Type B pancreatic cell (in vitro differentiated cells): Measurements from ENCODE around the gene ACSL5. TPM values are rescaled to one million over a fixed set of nuclear protein-coding genes. Genes with fewer than 3 reads are reported as not detected.

ENCODE experiments used
- DNase-seq: peaks from one replicate; pipeline ENCODE4 v3.0.0; 2021; ENCODE audit warnings: mixed read lengths; ENCODE audit not compliant: unreplicated experiment; ENCODE audit errors: extremely low spot score
- H3K27ac Mint-ChIP-seq: 2 replicates; pipeline ENCODE4 v1.8.0; 2021; ENCODE audit warnings: mild to moderate bottlenecking, mixed read lengths
- H3K27me3 Mint-ChIP-seq: 2 replicates; pipeline ENCODE4 v1.8.0; 2021; ENCODE audit warnings: mixed read lengths
- H3K36me3 Mint-ChIP-seq: 2 replicates; pipeline ENCODE4 v1.8.0; 2021; ENCODE audit warnings: mixed read lengths
- H3K4me1 Mint-ChIP-seq: one replicate; pipeline ENCODE4 v1.8.0; 2021; ENCODE audit warnings: mixed read lengths; ENCODE audit not compliant: unreplicated experiment
- H3K4me3 Mint-ChIP-seq: 2 replicates; pipeline ENCODE4 v1.8.0; 2021; ENCODE audit warnings: mild to moderate bottlenecking, mixed read lengths
- H3K9me3 Mint-ChIP-seq: 2 replicates; pipeline ENCODE4 v1.8.0; 2021; ENCODE audit warnings: mixed read lengths
- total RNA-seq: library from RNA; stranded (reverse); gene quantifications from 2 replicates; pipeline ENCODE4 v1.2.1, GENCODE V29; 2021; ENCODE audit warnings: low replicate concordance
- TF ChIP-seq, protein P1 (sequence below): fragments of 200-600 bp; sonication (generic); conservative IDR thresholded peaks from 2 replicates; pipeline ENCODE4 v1.5.0; 2021; ENCODE audit warnings: antibody characterized with exemption, mild to moderate bottlenecking

ACSL5 gene
- total RNA-seq, 1 donor from 2014 or later = 13.9 TPM

DNA sequence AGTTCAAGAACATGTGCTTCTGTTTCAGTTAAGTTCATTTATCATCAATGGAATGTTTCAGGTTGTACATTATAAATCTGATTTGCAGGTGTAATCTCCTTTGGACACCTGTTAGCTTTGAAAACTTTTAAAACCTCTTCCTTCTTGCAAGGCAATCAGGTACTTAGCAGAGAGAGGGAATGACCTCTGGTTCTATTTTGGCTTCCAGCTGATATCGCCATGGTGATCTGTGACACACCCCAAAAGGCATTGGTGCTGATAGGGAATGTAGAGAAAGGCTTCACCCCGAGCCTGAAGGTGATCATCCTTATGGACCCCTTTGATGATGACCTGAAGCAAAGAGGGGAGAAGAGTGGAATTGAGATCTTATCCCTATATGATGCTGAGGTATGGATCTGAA is 35.4 kb downstream of the ACSL5 start:
- peaks cover 37% of the 10 kb centered on the region for H3K27me3 Mint-ChIP-seq
- TF ChIP-seq, protein P1, sequence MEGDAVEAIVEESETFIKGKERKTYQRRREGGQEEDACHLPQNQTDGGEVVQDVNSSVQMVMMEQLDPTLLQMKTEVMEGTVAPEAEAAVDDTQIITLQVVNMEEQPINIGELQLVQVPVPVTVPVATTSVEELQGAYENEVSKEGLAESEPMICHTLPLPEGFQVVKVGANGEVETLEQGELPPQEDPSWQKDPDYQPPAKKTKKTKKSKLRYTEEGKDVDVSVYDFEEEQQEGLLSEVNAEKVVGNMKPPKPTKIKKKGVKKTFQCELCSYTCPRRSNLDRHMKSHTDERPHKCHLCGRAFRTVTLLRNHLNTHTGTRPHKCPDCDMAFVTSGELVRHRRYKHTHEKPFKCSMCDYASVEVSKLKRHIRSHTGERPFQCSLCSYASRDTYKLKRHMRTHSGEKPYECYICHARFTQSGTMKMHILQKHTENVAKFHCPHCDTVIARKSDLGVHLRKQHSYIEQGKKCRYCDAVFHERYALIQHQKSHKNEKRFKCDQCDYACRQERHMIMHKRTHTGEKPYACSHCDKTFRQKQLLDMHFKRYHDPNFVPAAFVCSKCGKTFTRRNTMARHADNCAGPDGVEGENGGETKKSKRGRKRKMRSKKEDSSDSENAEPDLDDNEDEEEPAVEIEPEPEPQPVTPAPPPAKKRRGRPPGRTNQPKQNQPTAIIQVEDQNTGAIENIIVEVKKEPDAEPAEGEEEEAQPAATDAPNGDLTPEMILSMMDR = no peak
- no peak for DNase-seq

DNA sequence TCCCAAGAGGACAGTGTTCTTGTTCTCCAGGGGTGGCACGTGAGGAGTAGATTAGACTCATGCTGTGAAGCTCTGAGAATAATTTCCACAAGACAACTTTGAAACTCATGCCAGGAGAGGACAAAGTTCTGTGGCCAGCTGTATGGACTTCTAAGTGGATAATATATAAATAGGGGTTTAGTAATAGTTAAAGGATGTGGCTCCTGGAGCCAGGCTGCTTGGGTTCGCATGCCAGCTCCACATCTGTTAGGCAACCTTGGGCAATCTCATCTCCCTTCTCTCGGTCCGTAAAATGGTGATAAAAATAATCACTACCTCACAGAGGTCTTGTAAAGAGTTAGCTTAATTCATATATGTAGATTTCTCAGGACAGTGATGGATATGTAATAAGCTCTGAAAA is 35.8 kb downstream of the ACSL5 start:
- TF ChIP-seq, protein P1 = no peak
- H3K4me3 Mint-ChIP-seq = no peak overlapping the region
- H3K4me1 Mint-ChIP-seq = no peaks in the 10 kb centered on the region
- DNase-seq = no peak
- H3K9me3 Mint-ChIP-seq = peaks cover 5% of the 10 kb centered on the region
- H3K36me3 Mint-ChIP-seq = no peaks in the 10 kb centered on the region
- no peak overlapping the region for H3K27ac Mint-ChIP-seq
- H3K27me3 Mint-ChIP-seq = peaks cover 33% of the 10 kb centered on the region

More for the DNA sequence above, 35.4 kb downstream of the ACSL5 start:
- H3K9me3 Mint-ChIP-seq = peaks cover 5% of the 10 kb centered on the region
- no peaks in the 10 kb centered on the region for H3K4me1 Mint-ChIP-seq
- no peak overlapping the region for H3K4me3 Mint-ChIP-seq
- no peaks in the 10 kb centered on the region for H3K36me3 Mint-ChIP-seq
- H3K27ac Mint-ChIP-seq = no peak overlapping the region

DNA sequence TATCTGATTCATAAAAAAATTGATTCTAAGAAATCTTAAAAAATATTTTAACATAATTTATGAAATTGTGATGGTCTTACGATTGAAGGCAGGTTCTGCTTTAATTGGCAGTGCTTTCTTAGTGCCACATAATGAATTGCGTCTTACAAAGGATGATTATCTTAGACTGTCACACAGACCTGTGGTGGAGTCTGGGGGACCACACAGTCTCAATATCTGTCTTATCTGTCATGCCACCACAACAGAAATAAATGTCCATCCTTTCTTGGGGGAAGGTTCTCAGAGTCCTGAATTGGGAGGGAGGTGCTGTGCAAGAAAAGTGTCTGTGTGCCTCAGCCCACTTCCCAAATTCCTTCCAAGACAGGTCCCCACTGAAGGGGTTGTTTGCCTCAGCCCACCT is 38.8 kb downstream of the ACSL5 start:
- TF ChIP-seq, protein P1 = no peak
- H3K4me1 Mint-ChIP-seq = no peaks in the 10 kb centered on the region
- H3K4me3 Mint-ChIP-seq = no peak overlapping the region
- peaks cover 28% of the 10 kb centered on the region for H3K27me3 Mint-ChIP-seq
- no peaks in the 10 kb centered on the region for H3K9me3 Mint-ChIP-seq
- H3K27ac Mint-ChIP-seq = no peak overlapping the region
- DNase-seq = no peak
- H3K36me3 Mint-ChIP-seq = no peaks in the 10 kb centered on the region

DNA sequence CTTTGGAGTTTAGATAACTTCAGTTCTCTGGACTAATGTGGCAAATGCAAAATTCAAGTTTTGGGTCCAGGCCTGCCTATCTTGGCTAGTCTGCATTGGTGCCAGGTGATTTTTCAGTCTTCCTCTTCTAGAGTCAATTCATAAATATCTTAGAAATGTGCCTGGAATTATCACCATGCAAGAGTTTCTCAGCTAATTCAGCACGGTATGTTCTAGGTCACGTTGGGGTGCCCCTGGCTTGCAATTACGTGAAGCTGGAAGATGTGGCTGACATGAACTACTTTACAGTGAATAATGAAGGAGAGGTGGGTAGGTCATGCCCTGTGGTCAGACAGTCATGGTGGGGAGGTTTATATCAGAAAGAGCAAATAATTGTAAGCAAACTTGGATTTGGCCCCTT is 47.8 kb downstream of the ACSL5 start:
- TF ChIP-seq, protein P1 = no peak
- DNase-seq = no peak
- Mint-ChIP-seq H3K27me3 (no peaks in the 10 kb centered on the region), H3K9me3 (no peaks in the 10 kb centered on the region), H3K36me3 (no peaks in the 10 kb centered on the region), H3K4me3 (no peak overlapping the region), H3K4me1 (no peaks in the 10 kb centered on the region), H3K27ac (no peak overlapping the region)

DNA sequence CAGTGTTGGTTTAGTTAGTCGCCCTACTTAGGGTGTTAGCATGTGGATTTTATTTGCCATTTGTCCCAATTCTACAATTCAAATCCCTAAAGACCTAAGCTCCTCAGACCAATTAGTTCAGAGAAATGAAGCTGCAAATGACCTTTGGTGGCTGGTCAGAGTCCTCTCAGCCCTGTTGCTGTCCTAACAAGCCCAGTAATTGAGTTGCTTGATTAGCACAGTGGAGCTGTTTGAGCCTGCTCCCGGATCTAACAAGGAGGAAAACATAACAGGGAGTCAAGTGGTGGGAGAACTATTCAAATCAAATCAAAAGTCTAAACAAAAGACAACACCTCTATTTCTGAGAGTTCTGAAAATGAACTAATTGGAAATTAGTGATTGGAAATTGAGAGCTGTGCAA is 50.7 kb downstream of the ACSL5 start:
- Mint-ChIP-seq H3K9me3 (no peaks in the 10 kb centered on the region), H3K4me3 (no peak overlapping the region), H3K27me3 (no peaks in the 10 kb centered on the region), H3K4me1 (no peaks in the 10 kb centered on the region), H3K27ac (no peak overlapping the region), H3K36me3 (no peaks in the 10 kb centered on the region)
- TF ChIP-seq, protein P1 = no peak
- no peak for DNase-seq

DNA sequence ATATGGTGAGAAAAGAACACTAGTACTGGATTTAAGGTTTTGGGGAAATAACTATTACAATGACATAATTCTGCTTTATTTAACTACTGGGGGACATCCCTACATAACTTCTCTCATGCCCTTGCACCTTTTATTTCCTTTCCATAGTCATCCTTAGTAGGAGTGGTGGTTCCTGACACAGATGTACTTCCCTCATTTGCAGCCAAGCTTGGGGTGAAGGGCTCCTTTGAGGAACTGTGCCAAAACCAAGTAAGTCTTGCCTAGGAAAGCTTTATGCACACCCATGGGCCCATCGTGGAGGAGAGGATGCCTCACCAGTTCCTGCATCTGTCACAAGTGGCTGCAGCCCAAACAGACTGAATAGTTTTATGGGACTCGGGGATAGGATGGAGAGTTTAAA is 52.2 kb downstream of the ACSL5 start:
- Mint-ChIP-seq H3K36me3 (peaks cover 4% of the 10 kb centered on the region), H3K4me3 (no peak overlapping the region), H3K27me3 (no peaks in the 10 kb centered on the region), H3K4me1 (no peaks in the 10 kb centered on the region), H3K9me3 (no peaks in the 10 kb centered on the region), H3K27ac (no peak overlapping the region)
- no peak for DNase-seq
- TF ChIP-seq, protein P1 = no peak
